Type B pancreatic cell (in vitro differentiated cells): ENCODE data around the gene LPCAT1. TPM values are rescaled to one million over a fixed set of nuclear protein-coding genes. Genes with fewer than 3 reads are reported as not detected.

Experiments
- DNase-seq: peaks from one replicate; pipeline ENCODE4 v3.0.0; 2021; ENCODE audit warnings: mixed read lengths; ENCODE audit not compliant: unreplicated experiment; ENCODE audit errors: extremely low spot score
- H3K27ac Mint-ChIP-seq: 2 replicates; pipeline ENCODE4 v1.8.0; 2021; ENCODE audit warnings: mild to moderate bottlenecking, mixed read lengths
- H3K27me3 Mint-ChIP-seq: 2 replicates; pipeline ENCODE4 v1.8.0; 2021; ENCODE audit warnings: mixed read lengths
- H3K36me3 Mint-ChIP-seq: 2 replicates; pipeline ENCODE4 v1.8.0; 2021; ENCODE audit warnings: mixed read lengths
- H3K4me1 Mint-ChIP-seq: one replicate; pipeline ENCODE4 v1.8.0; 2021; ENCODE audit warnings: mixed read lengths; ENCODE audit not compliant: unreplicated experiment
- H3K4me3 Mint-ChIP-seq: 2 replicates; pipeline ENCODE4 v1.8.0; 2021; ENCODE audit warnings: mild to moderate bottlenecking, mixed read lengths
- H3K9me3 Mint-ChIP-seq: 2 replicates; pipeline ENCODE4 v1.8.0; 2021; ENCODE audit warnings: mixed read lengths
- total RNA-seq: library from RNA; stranded (reverse); gene quantifications from 2 replicates; pipeline ENCODE4 v1.2.1, GENCODE V29; 2021; ENCODE audit warnings: low replicate concordance
- TF ChIP-seq, protein P1 (sequence below): fragments of 200-600 bp; sonication (generic); conservative IDR thresholded peaks from 2 replicates; pipeline ENCODE4 v1.5.0; 2021; ENCODE audit warnings: antibody characterized with exemption, mild to moderate bottlenecking

Gene LPCAT1
- total RNA-seq, 1 donor from 2014 or later, result 91.6 TPM

DNA sequence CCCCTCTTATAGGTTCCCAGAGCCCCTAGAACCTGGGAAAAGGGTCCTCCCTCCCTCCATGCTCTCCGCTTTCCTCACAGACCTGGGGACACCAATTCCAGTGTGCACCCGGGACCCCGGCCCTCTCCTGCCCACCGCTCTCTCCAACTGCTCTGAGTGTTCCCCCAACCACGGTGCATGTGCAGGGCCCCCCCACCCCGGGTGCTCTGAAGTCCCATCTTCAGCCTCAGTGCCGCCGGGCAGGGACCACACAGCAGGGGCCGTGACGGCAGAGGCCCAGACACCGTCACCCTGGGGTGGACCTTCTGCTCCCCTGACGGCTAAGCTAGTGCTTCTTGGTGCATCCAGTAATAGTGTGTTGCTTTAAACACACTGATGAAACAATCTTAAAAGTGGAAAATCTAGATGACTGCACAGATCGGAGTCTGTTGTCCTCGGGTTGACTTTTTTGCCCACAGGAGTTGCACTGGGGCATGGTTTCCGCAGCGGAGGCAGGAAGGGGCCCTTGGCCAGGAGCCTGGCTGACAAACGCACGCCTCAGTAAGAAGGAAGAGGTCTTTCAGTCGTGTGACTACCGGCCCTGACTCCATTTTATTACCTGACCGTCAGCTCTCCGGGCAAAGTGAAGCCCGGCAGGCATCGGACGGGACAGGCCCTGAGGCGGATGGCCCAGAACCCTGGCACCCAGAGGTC is 42.3 kb downstream of the LPCAT1 start:
- Mint-ChIP-seq H3K4me1 (no peaks in the 10 kb centered on the region), H3K36me3 (no peaks in the 10 kb centered on the region), H3K4me3 (no peak overlapping the region), H3K27me3 (no peaks in the 10 kb centered on the region), H3K27ac (no peak overlapping the region), H3K9me3 (no peaks in the 10 kb centered on the region)
- TF ChIP-seq, protein P1, sequence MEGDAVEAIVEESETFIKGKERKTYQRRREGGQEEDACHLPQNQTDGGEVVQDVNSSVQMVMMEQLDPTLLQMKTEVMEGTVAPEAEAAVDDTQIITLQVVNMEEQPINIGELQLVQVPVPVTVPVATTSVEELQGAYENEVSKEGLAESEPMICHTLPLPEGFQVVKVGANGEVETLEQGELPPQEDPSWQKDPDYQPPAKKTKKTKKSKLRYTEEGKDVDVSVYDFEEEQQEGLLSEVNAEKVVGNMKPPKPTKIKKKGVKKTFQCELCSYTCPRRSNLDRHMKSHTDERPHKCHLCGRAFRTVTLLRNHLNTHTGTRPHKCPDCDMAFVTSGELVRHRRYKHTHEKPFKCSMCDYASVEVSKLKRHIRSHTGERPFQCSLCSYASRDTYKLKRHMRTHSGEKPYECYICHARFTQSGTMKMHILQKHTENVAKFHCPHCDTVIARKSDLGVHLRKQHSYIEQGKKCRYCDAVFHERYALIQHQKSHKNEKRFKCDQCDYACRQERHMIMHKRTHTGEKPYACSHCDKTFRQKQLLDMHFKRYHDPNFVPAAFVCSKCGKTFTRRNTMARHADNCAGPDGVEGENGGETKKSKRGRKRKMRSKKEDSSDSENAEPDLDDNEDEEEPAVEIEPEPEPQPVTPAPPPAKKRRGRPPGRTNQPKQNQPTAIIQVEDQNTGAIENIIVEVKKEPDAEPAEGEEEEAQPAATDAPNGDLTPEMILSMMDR, result no peak
- no peak for DNase-seq

DNA sequence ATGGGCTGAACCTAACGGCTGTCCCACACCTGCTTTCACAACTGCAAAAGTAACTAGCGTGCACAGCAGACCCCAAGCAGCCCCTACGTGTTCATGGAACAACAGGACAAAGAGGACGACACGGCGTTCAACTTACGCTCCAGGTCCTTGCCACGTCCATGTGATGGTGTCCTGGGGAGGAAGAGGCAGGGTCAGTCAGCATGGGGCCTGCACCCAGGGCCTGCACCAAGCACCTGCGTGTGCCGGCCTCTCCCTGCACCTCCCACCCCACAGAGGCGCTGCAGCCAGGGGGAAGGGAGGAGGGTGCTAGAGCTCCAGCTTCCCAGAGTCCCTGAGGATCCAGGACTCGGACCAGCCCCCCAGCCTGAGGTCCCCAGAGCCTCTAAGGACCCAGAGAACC is 43.0 kb downstream of the LPCAT1 start:
- no peaks in the 10 kb centered on the region for H3K27me3 Mint-ChIP-seq
- no peaks in the 10 kb centered on the region for H3K36me3 Mint-ChIP-seq
- no peak overlapping the region for H3K4me3 Mint-ChIP-seq
- H3K9me3 Mint-ChIP-seq, result no peaks in the 10 kb centered on the region
- no peak for DNase-seq
- H3K4me1 Mint-ChIP-seq, result no peaks in the 10 kb centered on the region
- no peak overlapping the region for H3K27ac Mint-ChIP-seq
- TF ChIP-seq, protein P1, result no peak

DNA sequence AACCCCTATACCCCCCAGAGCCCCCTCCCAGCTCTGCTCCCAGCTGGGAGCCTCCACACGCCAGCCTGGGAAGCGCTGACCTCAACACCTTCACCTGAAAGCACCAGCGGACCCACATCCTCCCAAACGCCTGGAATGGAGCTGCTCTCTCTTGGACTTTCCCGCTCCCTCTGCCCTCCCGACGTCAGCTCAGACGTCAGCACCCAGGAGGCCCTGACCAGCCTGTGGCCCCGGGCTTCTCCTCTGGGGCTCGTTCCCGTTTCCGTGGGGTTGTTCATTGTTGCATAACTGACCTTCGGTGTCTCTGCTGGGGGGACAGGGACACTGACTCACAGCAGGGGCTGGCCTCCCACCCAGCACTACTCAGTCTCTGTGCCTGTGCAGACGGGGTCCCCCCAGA is 43.5 kb downstream of the LPCAT1 start:
- no peak for DNase-seq
- Mint-ChIP-seq H3K4me1 (no peaks in the 10 kb centered on the region), H3K36me3 (no peaks in the 10 kb centered on the region), H3K4me3 (no peak overlapping the region), H3K27me3 (no peaks in the 10 kb centered on the region), H3K9me3 (no peaks in the 10 kb centered on the region), H3K27ac (no peak overlapping the region)
- TF ChIP-seq, protein P1, result no peak

DNA sequence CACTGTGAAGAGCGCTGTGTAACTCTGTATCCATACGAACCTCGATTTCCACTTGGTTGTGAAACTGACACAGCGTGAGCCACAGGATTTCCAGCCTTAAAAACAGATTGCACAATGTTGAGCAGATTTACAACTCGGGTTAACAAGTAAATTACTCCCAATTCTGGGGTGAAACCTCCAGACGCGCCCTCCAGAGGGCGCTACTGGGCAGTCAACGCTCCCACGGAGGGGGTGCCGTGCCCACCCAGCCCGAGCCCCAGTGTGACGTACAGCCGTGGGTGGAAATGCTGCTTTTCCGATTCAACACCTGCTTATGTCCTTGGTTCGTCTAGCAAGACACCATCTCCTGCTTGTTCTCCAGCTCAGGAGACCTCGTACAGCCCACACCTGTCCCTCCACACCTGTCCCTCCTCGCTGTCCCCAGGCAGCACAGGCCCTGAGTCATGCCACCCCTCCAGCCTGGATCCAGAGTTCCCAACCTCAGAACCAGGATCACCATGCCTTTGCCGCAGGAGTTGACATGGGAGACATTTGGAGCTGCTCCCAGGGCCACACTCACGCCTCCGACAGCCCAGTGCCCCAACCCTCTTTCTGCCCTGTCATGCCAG is 44.1 kb downstream of the LPCAT1 start:
- no peaks in the 10 kb centered on the region for H3K36me3 Mint-ChIP-seq
- H3K27me3 Mint-ChIP-seq, result no peaks in the 10 kb centered on the region
- H3K4me3 Mint-ChIP-seq, result no peak overlapping the region
- DNase-seq, result no peak
- no peak overlapping the region for H3K27ac Mint-ChIP-seq
- no peaks in the 10 kb centered on the region for H3K4me1 Mint-ChIP-seq
- no peaks in the 10 kb centered on the region for H3K9me3 Mint-ChIP-seq
- TF ChIP-seq, protein P1, result peak; percentile 81

DNA sequence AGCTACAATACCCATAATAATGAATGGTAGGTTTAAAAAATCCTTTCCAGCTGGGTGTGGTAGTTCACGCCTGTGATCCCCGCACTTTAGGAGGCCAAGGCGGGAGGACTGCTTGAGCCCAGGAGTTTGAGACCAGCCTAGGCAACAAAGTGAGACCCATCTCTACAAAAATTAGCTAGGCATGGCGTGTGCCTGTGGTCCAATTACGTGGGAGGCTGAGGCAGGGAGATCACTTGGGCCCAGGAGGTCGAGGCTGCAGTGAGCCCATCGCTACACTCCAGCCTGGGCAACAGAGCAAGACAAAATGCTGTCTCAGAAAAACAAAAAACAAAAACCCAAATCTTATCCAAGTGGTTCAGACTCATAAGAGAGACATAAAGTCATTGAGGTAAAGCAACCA is 44.7 kb downstream of the LPCAT1 start:
- TF ChIP-seq, protein P1, result no peak
- Mint-ChIP-seq H3K4me3 (no peak overlapping the region), H3K4me1 (no peaks in the 10 kb centered on the region), H3K9me3 (no peaks in the 10 kb centered on the region), H3K27me3 (no peaks in the 10 kb centered on the region), H3K36me3 (peaks cover under 1% of the 10 kb centered on the region), H3K27ac (no peak overlapping the region)
- no peak for DNase-seq
